HG03159 (cell line): ENCODE results near the gene TYK2.
"Not testable (repeated sequence)": the region's sequence is repeated elsewhere in the genome, so short reads cannot be mapped to it uniquely, and the experiment has no call there.

ENCODE experiments used
- ATAC-seq: cut with Tn5 transposase; IDR thresholded peaks from one replicate; pipeline ENCODE4 v1.9.1; 2021; ENCODE audit warnings: mild to moderate bottlenecking, moderate library complexity; ENCODE audit not compliant: unreplicated experiment

The TYK2 gene

GRCh38 chr19:10380313-10381102, at the start of gene TYK2:
Gene TYK2 (minus strand): TSS chr19:10380572. CDS start chr19:10378406, 2,166 bp downstream.
- ATAC-seq, result peak; percentile 91

DNA sequence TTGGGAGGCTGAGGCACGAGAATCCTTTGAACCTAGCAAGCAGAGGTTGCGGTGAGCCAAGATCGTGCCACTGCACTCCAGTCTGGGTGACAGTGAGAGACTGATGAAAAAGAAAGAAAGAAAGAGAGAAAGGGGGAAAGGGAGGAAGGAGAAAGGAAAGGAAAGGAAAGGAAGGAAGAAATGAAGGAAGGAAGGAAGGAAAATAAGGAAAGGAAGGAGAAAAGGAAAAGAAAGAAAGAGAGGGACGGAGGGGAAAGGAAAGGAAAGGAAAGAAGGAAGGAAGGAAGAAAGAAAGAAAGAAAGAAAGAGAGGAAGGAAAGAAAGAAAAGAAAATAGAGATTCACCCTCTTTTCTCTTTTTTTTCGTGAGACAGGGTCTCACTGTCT, 48.6 kb upstream of the TYK2 start:
- ATAC-seq, result no peak

GRCh38 chr19:10427169-10427568, 46.8 kb upstream of the TYK2 start:
- no peak for ATAC-seq

DNA sequence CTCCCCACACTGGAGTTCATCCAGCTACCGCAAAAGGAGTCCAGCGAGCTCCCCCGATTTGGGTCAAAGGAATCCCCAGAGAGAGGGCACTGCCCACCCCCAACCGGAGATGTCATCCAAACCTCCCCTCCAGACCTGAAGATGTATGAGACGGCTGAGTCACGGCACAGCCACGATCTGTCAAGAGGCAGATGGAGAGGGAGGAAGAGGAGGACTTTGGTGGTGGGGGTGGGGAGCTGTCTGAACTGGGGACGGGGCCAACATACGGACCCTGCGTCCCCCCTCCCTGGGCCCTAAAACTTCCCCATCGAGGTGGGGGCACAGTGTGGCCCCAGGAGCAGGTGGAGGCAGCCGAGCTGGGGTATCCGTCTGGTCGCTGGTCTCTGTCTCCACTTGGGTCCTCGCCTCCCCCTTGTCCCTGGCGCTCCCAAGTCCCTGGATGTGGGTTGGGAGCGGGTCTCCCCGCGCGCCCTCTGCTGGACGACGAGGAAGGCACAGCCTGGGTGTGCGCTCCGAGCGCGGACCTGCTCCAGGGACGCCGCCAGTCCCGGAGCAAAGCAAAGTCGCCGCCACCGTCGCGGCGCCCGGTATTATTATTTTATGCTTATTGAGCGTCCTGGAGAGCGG, 43.8 kb upstream of the TYK2 start:
- ATAC-seq, result no peak

- ATAC-seq, result no peak
Measured at GRCh38 chr19:10422846-10423245, 42.5 kb upstream of the TYK2 start.

DNA sequence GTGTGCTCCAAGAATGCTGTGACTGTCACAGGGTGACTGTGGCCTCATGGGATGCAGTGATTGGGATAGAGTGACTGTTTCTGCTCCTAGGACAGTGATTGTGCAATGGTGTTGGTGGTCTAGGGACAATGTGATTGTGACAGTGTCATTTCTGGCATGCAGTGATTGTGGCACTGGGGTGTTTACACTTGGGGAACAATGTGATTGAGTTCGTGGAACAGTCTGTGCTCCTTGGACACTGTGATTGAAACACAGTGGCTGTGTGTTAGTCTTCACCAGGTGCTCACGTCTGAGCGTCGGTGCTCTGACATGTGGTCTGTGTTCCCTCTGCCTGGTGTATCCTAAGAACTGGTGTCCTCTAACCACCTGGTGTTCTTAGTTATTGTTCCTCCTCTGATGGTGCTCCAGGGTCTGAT, 41.7 kb upstream of the TYK2 start:
- ATAC-seq, result no peak

GRCh38 chr19:10421240-10422045, 41.1 kb upstream of the TYK2 start:
- no peak for ATAC-seq

GRCh38 chr19:10420444-10421239, 40.3 kb upstream of the TYK2 start, which contains the start of gene PDE4A:
Gene PDE4A (plus strand): TSS chr19:10420538. CDS start chr19:10420765, 227 bp downstream.
- ATAC-seq, result no peak

DNA sequence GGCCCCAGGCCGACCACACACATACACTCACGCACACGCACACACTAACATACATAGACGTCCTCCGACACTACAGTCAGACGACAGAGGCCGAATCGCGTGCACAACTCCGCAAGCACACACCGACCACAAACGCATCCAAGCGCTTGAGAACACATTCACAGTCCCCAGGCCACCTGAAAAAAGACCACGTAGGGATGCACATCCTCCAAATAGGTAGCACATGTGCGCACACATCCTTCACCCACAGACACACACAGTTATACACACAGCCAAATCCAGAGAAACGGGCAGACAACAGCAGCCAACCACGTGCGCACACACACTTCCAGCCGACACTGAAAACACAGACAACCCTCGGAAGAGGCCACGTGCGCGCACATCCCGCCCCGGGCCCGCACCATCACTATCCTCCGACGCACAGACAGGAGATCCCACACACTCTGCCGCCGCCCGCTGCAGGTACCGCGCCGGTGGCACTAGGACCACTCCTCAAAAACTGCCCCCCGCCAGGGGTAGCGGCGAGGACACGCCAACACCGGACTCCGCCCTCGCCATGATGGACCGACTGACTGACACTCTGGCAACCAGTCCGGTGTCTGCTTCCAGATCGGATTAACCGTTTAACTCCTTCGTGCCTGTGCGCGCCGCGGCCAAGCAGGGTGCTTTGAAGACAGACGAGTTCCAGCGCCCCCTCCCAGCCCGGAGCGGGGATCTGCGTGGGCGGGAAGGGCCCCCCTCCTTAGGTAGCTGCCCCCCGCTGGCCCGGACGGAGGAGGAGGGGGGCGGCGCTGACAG, 39.5 kb upstream of the TYK2 start:
- no peak for ATAC-seq

DNA sequence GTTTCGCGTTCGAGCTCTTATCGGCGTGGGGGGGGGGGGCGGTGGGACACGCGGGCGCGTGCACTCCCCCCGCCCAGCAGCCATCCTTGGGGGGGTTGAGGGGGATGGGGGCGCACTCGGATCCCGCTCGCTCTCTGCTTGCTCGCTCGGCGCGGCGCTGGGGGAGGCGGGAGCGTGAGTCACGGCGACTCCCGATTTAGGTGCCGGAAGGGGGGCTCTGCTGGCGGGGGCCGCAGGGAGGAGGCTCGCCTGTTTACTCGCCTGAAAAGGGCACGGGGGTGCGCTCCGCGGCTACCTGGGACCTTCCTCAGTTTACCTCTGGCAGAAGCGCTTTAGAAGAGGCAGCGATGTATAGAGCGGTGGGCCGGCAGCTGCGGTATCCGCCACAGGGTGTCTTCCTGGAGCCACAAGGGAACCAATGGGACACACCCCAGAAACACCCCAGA, 38.9 kb upstream of the TYK2 start:
- ATAC-seq, result no peak

GRCh38 chr19:10418485-10419199, 38.3 kb upstream of the TYK2 start:
- ATAC-seq, result no peak

DNA sequence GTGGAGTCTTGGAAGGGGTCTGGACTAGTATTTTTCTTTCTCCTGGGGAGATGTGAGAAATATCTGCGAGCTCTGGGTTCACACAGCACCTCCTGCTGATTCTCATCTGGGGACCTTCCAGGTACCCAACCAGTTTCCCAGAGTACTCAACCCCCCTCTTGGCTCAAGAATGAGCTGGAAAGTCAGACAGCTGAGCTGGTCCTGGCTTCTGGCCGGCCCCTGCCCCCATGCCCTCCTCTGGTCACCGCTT, 37.8 kb upstream of the TYK2 start:
- no peak for ATAC-seq

DNA sequence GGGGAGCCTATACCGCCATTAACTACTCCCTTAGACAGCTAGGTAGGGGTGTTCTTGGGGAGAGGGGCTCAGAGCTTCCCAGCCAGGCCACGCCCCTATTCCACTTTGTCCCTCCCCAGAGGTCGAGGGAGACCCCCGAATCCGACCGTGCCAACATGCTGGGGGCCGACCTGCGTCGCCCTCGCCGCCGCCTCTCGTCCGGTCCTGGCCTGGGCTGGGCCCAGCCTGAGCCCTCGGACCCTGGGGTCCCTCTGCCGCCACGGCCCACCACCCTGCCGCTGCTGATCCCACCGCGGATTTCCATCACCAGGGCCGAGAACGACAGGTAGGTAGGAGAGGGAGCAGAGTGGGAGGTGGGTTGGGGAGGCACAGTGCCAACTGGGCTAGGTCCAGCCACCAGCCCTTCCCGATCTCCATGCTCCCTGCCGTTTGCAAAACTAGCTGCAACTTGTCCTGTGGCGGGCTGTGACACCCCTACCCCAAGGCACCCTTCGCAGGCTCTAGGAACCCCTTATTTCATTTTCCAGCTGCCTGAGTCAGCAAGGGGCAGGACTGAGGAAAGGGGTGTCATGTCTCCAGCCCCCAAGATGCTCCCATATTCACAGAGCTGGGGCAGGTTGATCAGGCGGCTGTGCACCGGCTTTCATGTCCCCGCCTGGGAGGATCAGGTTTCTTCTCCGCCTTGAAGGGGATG, 37.3 kb upstream of the TYK2 start:
- no peak for ATAC-seq

DNA sequence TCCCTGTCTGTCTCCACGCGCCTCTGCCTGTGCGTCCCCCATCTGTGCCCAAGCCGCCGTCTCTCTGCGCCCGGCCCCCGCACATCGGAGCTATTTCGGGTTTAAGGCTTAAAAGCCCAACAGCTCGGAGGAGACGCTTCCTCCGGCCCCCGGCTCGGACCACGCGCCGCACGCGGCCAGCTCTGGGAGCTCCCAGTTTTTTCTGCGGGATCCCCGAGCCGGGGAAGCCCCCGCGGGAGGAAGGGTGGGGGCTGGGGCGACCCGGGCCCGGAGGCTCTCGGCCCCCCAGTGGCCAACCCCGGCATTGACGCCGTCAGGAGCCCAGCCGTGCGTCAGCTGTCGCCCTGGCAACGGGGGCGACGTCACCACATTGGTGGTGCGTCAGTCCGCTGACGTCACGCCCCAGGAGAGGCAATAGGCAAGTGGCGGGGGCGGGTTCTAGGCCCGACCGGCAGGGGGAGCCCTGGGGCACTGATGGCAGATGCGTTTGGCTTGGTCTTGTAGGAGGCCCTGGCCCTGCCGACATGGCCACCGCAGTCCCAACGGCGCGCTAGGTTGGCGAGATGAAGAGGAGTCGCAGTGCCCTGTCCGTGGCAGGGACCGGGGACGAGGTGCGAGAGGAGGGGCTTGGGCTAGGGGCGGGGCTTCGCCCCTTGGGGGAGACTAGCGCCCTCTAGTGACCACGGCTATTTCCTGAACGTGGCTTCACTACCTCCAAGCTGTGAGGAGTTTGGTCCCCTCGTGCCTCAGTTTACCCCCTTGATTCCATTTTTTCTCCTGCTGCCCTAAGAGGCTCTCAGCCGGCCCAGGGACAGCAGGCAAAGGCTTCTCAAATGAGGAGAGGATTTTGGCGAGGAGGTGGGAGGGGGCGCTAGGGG, 36.2 kb upstream of the TYK2 start:
- no peak for ATAC-seq

DNA sequence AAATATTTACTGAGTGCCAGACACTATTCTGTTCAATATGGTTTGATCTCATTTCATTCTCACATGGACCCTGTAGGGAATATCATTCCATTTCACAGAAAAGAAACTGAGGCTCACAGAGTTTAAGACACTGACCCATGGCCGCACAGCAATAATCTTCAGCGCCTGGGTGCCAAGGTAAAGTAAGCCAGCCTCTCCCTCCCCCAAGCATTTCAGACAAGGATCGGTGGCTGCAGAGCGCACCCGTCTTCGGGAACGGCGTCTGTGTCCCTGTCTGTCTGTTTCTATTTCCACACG, 35.7 kb upstream of the TYK2 start:
- ATAC-seq, result no peak

- ATAC-seq, result peak; percentile 66
Measured at GRCh38 chr19:10412257-10412977, 32.0 kb upstream of the TYK2 start.

- not testable (repeated sequence) for ATAC-seq
Measured at GRCh38 chr19:10411224-10411623, 30.9 kb upstream of the TYK2 start.
